ENCODE data around the gene METTL9.
"Not testable (repeated sequence)": the region's sequence is repeated elsewhere in the genome, so short reads cannot be mapped to it uniquely, and the experiment has no call there.

DNA sequence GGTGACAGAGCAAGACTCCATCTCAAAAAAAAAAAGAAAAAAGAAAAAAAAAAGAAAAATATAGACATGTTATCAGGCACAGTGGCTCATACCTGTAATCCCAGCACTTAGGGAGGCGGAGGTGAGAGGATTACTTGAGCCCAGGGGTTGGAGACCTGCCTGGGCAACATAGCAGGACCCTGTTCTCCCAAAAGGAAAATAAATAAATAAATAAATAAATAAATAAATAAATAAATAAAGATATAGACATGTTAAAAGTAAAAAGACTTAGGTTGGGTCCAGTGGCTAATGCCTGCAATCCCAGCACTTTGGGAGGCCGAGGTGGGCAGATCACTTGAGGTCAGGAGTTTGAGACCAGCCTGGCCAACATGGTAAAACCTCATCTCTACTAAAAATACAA, 23.1 kb upstream of the METTL9 start:
- not testable (repeated sequence) for TF ChIP-seq POLR2AphosphoS5 (IDR thresholded peaks at IDR 0.05; ENCODE audit: insufficient read depth in 1 of 2, low read depth in 1 of 2); POLR2A (IDR thresholded peaks at IDR 0.05)
